GM12801 (cell line): ENCODE results near the gene FGF19.

Experiments
- TF ChIP-seq, protein P1 (sequence below): IDR thresholded peaks from one replicate; pipeline ENCODE4 v1.5.1; 2011; ENCODE audit warnings: control low read depth; ENCODE audit not compliant: insufficient read length; ENCODE audit errors: extremely low read depth

Gene FGF19

GRCh38 chr11:69650081-69650831 is 53.6 kb downstream of the FGF19 start:
- TF ChIP-seq, protein P1, sequence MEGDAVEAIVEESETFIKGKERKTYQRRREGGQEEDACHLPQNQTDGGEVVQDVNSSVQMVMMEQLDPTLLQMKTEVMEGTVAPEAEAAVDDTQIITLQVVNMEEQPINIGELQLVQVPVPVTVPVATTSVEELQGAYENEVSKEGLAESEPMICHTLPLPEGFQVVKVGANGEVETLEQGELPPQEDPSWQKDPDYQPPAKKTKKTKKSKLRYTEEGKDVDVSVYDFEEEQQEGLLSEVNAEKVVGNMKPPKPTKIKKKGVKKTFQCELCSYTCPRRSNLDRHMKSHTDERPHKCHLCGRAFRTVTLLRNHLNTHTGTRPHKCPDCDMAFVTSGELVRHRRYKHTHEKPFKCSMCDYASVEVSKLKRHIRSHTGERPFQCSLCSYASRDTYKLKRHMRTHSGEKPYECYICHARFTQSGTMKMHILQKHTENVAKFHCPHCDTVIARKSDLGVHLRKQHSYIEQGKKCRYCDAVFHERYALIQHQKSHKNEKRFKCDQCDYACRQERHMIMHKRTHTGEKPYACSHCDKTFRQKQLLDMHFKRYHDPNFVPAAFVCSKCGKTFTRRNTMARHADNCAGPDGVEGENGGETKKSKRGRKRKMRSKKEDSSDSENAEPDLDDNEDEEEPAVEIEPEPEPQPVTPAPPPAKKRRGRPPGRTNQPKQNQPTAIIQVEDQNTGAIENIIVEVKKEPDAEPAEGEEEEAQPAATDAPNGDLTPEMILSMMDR: no peak

DNA sequence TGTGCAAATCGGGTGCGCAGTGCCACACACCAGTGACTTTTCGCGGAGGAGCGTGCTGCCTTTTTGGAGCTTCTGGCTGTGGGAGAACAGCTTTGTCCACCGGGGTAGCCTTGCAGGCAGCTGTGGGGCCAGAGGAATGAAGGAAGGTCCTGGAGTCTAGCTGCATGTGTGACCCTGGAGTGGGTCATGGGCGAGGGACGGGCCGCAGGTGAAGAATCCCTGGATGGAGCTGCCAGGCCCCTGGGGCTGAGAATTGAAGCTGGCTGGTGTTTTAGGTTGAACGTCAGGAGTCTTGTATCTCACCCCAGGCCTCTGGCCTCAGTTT is 54.3 kb downstream of the FGF19 start:
- TF ChIP-seq, protein P1: no peak

DNA sequence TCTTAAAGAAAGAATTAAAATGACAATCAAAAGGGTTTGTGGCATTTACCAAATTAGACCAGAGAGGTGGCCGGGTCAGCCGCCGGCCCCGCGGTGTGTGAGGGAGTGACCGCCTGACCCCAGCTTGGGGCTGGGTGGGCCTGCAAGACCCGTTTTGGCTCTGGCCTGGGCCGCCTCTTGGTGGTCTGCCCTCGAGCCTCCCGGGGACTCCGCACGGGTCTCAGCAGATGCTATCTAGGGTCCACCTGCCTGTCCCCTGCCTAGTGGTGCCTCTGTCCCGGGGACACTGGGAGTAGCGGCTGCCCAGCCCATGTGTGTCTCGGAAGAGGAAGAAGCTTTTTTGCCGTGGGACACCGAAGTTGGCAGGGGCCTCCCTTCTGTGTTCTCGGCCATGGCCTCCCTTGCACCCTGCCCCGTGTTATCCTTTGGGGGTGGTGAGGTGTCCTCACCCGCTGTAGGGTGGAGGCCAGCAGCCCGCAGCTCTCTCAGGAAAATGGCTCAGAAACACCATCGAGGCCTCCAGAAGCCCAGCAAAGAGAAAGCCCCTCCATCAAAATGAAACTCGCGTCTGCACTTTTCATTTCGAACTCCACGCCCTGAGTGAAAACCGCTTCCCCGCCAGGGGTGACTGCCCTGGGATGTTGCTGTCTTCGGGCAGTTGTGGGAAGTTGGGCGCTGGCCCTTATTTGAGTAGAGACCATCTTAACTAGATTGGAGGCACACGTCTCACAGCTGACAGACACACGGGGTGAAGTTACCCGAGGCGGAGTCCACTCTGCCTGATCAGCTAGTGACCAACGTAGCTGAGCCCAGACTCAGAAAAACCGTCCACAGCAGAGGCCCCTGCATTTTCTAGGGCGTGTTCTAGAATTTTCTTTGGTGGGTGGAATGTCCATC is 54.9 kb downstream of the FGF19 start:
- TF ChIP-seq, protein P1: no peak
